HCT116 (cell line): ENCODE data around the gene ARL13B.

ENCODE experiments used
- ATF3 ChIP-seq: IDR thresholded peaks from 2 replicates; pipeline ENCODE4 v1.6.1; 2012
- CEBPB ChIP-seq: IDR thresholded peaks from 2 replicates; pipeline ENCODE4 v1.6.1; 2012; ENCODE audit warnings: low read depth
- CTCF ChIP-seq, 3 experiments: fragments of 200-600 bp in 1 of 3; sonication (generic) in 1 of 3; IDR thresholded peaks in 2 of 3; conservative IDR thresholded peaks in 1 of 3; 2 replicates each; pipeline ENCODE4 v1.5.1; 2012 to 2017; ENCODE audit warnings: low read depth in 2 of 3, low read length in 2 of 3, antibody characterized with exemption in 1 of 3, borderline replicate concordance in 1 of 3, control low read depth in 1 of 3, mild to moderate bottlenecking in 1 of 3, mixed read lengths in 1 of 3, mixed run types in 1 of 3, moderate library complexity in 1 of 3; ENCODE audit not compliant: insufficient read depth in 1 of 3
- EZH2 ChIP-seq: fragments of 200-600 bp; sonication (generic); IDR thresholded peaks from 2 replicates; pipeline ENCODE4 v1.6.1; 2017; ENCODE audit warnings: antibody characterized with exemption, mixed run types
- EZH2phosphoT487 ChIP-seq: fragments of 200-600 bp; IDR thresholded peaks from 2 replicates; pipeline ENCODE4 v1.6.1; 2018; ENCODE audit warnings: antibody characterized with exemption, borderline replicate concordance
- JUND ChIP-seq: IDR thresholded peaks from 2 replicates; pipeline ENCODE4 v1.6.1; 2012
- MAX ChIP-seq: IDR thresholded peaks from 2 replicates; pipeline ENCODE4 v1.6.1; 2012
- POLR2A ChIP-seq: IDR thresholded peaks from 2 replicates; pipeline ENCODE4 v1.7.0; 2011; ENCODE audit warnings: borderline replicate concordance; ENCODE audit not compliant: insufficient read depth, insufficient read length; ENCODE audit errors: extremely low read depth
- POLR2AphosphoS5 ChIP-seq: IDR thresholded peaks from 2 replicates; pipeline ENCODE4 v1.6.1; 2011; ENCODE audit warnings: mild to moderate bottlenecking, low read depth, low read length, moderate library complexity
- RAD21 ChIP-seq: IDR thresholded peaks from 2 replicates; pipeline ENCODE4 v1.6.1; 2012; ENCODE audit warnings: low read depth, mild to moderate bottlenecking
- SIN3A ChIP-seq: IDR thresholded peaks from 2 replicates; pipeline ENCODE4 v1.6.1; 2012; ENCODE audit warnings: low read depth

- TF ChIP-seq CTCF (IDR thresholded peaks at IDR 0.05 in 2 of 3, conservative IDR thresholded peaks at IDR 0.05 in 1 of 3; ENCODE audit: borderline replicate concordance in 1 of 3, insufficient read depth in 1 of 3, low read depth in 2 of 3, low read length in 2 of 3) (no peak), POLR2A (no peak), RAD21 (no peak), EZH2phosphoT487 (no peak), SIN3A (no peak), JUND (no peak), MAX (no peak), EZH2 (no peak), POLR2AphosphoS5 (no peak), CEBPB (no peak), ATF3 (no peak)
Measured at GRCh38 chr3:94015025-94015424, 35.1 kb downstream of the ARL13B start.
